Measurements from ENCODE around the gene MESD.

Gene MESD

DNA sequence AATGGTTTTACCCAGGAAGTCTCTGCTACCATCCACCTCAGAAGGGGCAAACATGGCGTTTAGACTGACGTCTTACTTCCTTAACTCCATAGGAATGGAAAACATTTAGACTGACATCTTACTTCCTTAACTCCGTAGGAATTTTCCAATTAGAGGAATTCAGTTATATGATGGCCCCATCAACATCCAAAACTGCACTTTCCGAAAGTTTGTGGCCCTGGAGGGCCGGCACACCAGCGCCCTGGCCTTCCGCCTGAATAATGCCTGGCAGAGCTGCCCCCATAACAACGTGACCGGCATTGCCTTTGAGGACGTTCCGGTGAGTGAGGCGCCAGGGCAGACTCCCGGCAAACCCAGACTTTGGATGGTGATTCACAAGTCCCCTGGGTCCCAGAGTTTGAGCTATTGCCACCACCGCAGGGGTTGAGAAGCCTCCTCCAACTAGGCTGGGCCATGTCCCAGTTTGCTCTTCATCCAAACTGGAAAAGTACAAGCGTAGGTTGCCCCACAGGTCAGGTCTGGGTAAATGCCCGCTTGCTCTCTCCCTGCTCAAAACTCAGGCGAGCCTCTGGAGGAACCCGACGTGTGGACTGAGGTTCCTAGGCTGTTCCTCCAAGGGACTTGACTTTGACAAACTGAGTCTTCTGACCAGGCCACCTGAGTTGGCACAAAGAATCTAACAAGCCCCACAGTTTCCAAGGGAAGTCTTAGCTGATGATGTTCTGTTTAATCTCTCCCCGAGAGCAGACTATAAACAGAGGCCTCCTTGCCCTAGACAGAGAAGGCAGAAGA lies 57.7 kb downstream of the MESD start:
- peak in 1 of 2 donors; percentile 43 for DNase-seq (ENCODE audit: low read depth in 2 of 2)

DNA sequence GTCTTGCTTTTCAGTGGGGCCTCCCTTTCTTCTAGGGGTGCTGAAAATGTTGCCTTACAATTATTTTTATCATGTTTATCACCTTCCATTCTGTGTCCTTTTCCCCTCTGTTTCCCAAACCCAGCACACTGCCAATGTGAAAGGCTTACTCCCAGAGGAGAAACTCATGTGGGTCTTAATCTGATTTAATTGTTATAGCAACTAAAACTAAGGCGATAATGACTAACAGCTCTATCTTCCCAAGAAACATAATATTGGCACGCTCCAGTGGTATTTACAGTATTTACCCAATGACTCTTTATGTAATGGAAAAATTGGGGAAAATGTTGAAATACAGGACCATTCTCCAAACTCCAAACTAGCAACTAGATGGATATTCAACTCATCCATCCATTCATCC lies 58.4 kb downstream of the MESD start:
- H3K4me3 ChIP-seq (replicated peaks in 1 of 2; ENCODE audit: low read depth in 2 of 2, low read length in 2 of 2), result no peak overlapping the region
- DNase-seq (ENCODE audit: low read depth in 2 of 2), result peak in 1 of 2 donors; percentile 78
- TF ChIP-seq, protein P1, sequence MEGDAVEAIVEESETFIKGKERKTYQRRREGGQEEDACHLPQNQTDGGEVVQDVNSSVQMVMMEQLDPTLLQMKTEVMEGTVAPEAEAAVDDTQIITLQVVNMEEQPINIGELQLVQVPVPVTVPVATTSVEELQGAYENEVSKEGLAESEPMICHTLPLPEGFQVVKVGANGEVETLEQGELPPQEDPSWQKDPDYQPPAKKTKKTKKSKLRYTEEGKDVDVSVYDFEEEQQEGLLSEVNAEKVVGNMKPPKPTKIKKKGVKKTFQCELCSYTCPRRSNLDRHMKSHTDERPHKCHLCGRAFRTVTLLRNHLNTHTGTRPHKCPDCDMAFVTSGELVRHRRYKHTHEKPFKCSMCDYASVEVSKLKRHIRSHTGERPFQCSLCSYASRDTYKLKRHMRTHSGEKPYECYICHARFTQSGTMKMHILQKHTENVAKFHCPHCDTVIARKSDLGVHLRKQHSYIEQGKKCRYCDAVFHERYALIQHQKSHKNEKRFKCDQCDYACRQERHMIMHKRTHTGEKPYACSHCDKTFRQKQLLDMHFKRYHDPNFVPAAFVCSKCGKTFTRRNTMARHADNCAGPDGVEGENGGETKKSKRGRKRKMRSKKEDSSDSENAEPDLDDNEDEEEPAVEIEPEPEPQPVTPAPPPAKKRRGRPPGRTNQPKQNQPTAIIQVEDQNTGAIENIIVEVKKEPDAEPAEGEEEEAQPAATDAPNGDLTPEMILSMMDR (IDR thresholded peaks at IDR 0.05; ENCODE audit: low read depth, low read length), result no peak

More for the DNA sequence above, 57.7 kb downstream of the MESD start:
- TF ChIP-seq, protein P1 (IDR thresholded peaks at IDR 0.05; ENCODE audit: low read depth, low read length), result no peak
- no peak overlapping the region for H3K4me3 ChIP-seq (replicated peaks in 1 of 2; ENCODE audit: low read depth in 2 of 2, low read length in 2 of 2)

DNA sequence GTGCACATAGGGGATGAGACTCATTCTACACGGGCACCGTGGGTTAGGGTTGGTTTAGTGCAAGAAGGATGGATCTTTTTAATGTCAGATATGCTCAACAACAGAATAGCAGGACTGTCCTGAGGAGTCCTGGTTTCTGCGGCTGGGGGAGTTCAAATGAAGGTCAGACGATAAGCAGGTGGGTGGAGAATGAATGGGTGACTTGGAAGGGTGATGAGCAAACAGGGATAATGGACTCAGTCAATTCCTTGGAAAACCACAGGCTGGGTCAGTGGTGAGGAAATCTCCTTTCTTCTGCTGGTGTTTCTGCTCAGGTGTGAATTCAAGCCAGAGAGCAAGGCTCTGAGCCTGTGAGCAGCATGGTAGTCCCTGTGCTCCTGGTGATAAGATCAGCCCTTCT lies 59.9 kb downstream of the MESD start:
- no peak for DNase-seq (ENCODE audit: low read depth in 2 of 2)
- TF ChIP-seq, protein P1 (IDR thresholded peaks at IDR 0.05; ENCODE audit: low read depth, low read length), result no peak
- H3K4me3 ChIP-seq (replicated peaks in 1 of 2; ENCODE audit: low read depth in 2 of 2, low read length in 2 of 2), result no peak overlapping the region

DNA sequence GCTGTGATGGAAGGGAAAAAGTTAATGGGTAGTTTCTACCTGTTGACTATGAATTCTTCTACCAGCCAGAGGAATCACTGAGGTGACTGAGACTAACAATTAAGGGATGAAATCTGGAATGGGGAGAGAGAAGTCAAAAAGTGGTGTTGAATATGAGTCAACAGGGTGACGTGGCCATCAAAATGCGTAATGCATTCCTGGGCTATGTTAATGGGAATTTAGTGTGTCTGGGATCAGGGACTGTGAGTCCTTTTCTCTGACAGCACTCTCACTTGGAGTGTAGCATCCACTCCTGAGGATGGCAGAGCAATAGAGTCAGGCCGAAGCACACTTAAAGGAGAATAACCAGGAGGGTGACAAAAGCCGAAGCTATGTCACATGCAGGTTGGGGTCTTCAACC lies 60.4 kb downstream of the MESD start:
- DNase-seq (ENCODE audit: low read depth in 2 of 2), result peak in 1 of 2 donors; percentile 80
- no peak overlapping the region for H3K4me3 ChIP-seq (replicated peaks in 1 of 2; ENCODE audit: low read depth in 2 of 2, low read length in 2 of 2)
- TF ChIP-seq, protein P1 (IDR thresholded peaks at IDR 0.05; ENCODE audit: low read depth, low read length), result no peak

DNA sequence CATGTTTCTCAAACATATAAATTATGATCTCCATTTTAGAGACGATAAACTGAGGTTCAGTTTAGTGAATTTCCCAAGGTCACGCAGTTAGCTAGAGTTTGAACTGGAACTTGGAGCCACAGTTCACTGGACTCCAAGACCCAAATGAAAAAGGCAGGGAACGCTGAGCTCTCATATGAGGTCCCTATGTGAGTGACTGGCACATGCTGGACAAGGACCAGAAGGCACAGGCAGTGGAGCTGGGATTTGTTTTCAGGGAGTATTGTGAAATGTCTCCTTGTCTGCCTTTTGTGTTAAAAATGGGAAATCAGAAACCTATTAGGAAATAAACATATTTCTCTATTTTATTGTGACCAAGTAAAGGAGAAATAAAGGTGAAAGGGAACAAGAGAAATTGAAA lies 63.5 kb downstream of the MESD start:
- TF ChIP-seq, protein P1 (IDR thresholded peaks at IDR 0.05; ENCODE audit: low read depth, low read length), result no peak
- no peak for DNase-seq (ENCODE audit: low read depth in 2 of 2)
- no peak overlapping the region for H3K4me3 ChIP-seq (replicated peaks in 1 of 2; ENCODE audit: low read depth in 2 of 2, low read length in 2 of 2)

DNA sequence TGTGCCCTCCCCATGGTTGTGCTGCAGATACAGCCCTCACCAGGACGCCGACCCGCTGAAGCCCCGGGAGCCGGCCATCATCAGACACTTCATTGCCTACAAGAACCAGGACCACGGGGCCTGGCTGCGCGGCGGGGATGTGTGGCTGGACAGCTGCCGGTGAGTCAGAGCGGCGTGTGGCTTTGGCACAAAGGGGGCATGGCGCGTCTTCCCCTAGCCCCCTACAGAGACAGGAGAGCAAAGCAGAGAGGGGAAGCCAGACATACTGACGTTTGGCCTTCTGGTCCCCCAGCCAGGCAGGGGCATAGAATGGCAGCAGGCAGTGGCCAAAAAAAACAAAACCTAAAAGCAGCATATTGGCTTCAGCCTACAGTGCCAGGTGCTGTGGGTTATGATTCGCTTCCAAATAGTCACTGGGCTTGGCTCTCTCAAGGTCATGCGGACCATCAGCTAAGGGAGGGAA lies 64.0 kb downstream of the MESD start:
- no peak for DNase-seq (ENCODE audit: low read depth in 2 of 2)
- TF ChIP-seq, protein P1 (IDR thresholded peaks at IDR 0.05; ENCODE audit: low read depth, low read length), result no peak
- H3K4me3 ChIP-seq (replicated peaks in 1 of 2; ENCODE audit: low read depth in 2 of 2, low read length in 2 of 2), result no peak overlapping the region
